H1 (cell line): ENCODE measurements around the gene CPZ. TPM values are rescaled to one million over a fixed set of nuclear protein-coding genes. Genes with fewer than 3 reads are reported as not detected.

ENCODE experiments used
- GABPA ChIP-seq: IDR thresholded peaks from 2 replicates; pipeline ENCODE4 v1.6.1; 2011; ENCODE audit warnings: mild to moderate bottlenecking, low read length, moderate library complexity, borderline replicate concordance; ENCODE audit not compliant: insufficient read depth
- GTF2F1 ChIP-seq: IDR thresholded peaks from 2 replicates; pipeline ENCODE4 v1.6.1; 2012; ENCODE audit warnings: low read depth, low read length, improper control_type of control experiment, borderline replicate concordance
- KDM1A ChIP-seq: fragments of 200-600, 300-600 bp; sonication (generic); IDR thresholded peaks from 2 replicates; pipeline ENCODE4 v1.7.1; 2016; ENCODE audit warnings: mild to moderate bottlenecking, low read length, borderline replicate concordance
- NANOG ChIP-seq: IDR thresholded peaks from 2 replicates; pipeline ENCODE4 v1.6.1; 2011; ENCODE audit warnings: low read length, low read depth, mild to moderate bottlenecking, inconsistent platforms; ENCODE audit not compliant: insufficient read depth, poor library complexity, severe bottlenecking
- POLR2AphosphoS5 ChIP-seq: IDR thresholded peaks from 2 replicates; pipeline ENCODE4 v1.6.1; 2011; ENCODE audit warnings: low read depth, low read length
- SIN3A ChIP-seq, 2 experiments: IDR thresholded peaks in 1 of 2; conservative IDR thresholded peaks in 1 of 2; 2 replicates each; pipeline ENCODE4 v1.6.1; 2011 to 2012; ENCODE audit warnings: low read length in 2 of 2, improper control_type of control experiment in 1 of 2, low read depth in 1 of 2, mild to moderate bottlenecking in 1 of 2
- SIRT6 ChIP-seq: IDR thresholded peaks from one replicate; pipeline ENCODE4 v1.7.1; 2012; ENCODE audit warnings: low read length, inconsistent platforms
- SP1 ChIP-seq: IDR thresholded peaks from 2 replicates; pipeline ENCODE4 v1.6.1; 2011; ENCODE audit warnings: low read depth, low read length
- polyA plus RNA-seq, 7 experiments: library from polyadenylated mRNA; depleted of rRNA in 3 of 7; stranded (reverse) in 5 of 7; unstranded in 2 of 7; fragments of >200 nt in 5 of 7; fragments of 200-250 nt in 2 of 7; gene quantifications; 1 replicate in 5 of 7; 2 replicates in 1 of 7; 4 replicates in 1 of 7; pipeline versions ENCODE4 v1.2.1 to v1.2.3, GENCODE V29; 2011 to 2013; ENCODE audit warnings: missing spikeins in 2 of 7, mixed read lengths in 2 of 7
- total RNA-seq: library from RNA; stranded (reverse); fragmentation: NEBNext Ultra II Directional; extraction: Animal tissue kit (Norgen Biotek cat#: 25700); gene quantifications from 2 replicates; pipeline ENCODE4 v1.2.1, GENCODE V29; 2021
- TF ChIP-seq, protein P1 (sequence below): fragments of 300-600 bp; sonication (generic); IDR thresholded peaks from 2 replicates; pipeline ENCODE4 v1.7.1; 2012; ENCODE audit warnings: low read length, moderate library complexity, mild to moderate bottlenecking, inconsistent platforms; ENCODE audit not compliant: insufficient replicate concordance
- TF ChIP-seq, protein P2 (sequence below): IDR thresholded peaks from 2 replicates; pipeline ENCODE4 v1.6.1; 2012; ENCODE audit warnings: low read length, inconsistent platforms

The CPZ gene
- total and polyA plus RNA-seq, 2 of the 8 experiments (the other 6 are each of a cell fraction or from before 2014, with no cell fraction given): 28.8 to 40.7 TPM

DNA sequence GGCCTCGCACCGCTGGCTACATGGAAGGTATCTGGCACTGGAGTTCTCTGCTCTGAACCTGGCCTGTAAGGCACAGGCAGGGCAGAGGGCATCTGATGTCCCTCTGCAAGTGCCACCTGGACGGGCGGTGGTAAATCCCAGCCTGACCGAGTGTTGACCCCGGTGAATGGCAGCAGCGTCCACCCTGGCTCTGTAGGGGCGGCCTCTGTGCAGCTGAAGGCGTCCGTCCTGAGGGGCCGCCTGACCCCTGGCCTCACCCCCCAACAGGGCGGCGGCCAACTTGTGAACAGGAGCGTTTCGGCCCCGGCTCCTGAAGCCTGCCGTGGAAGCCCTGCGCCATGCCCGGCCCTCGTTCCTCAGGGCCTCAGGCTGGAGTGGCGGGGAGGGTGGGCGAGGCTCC lies 51.4 kb downstream of the CPZ start (continued):
- TF ChIP-seq, protein P1, sequence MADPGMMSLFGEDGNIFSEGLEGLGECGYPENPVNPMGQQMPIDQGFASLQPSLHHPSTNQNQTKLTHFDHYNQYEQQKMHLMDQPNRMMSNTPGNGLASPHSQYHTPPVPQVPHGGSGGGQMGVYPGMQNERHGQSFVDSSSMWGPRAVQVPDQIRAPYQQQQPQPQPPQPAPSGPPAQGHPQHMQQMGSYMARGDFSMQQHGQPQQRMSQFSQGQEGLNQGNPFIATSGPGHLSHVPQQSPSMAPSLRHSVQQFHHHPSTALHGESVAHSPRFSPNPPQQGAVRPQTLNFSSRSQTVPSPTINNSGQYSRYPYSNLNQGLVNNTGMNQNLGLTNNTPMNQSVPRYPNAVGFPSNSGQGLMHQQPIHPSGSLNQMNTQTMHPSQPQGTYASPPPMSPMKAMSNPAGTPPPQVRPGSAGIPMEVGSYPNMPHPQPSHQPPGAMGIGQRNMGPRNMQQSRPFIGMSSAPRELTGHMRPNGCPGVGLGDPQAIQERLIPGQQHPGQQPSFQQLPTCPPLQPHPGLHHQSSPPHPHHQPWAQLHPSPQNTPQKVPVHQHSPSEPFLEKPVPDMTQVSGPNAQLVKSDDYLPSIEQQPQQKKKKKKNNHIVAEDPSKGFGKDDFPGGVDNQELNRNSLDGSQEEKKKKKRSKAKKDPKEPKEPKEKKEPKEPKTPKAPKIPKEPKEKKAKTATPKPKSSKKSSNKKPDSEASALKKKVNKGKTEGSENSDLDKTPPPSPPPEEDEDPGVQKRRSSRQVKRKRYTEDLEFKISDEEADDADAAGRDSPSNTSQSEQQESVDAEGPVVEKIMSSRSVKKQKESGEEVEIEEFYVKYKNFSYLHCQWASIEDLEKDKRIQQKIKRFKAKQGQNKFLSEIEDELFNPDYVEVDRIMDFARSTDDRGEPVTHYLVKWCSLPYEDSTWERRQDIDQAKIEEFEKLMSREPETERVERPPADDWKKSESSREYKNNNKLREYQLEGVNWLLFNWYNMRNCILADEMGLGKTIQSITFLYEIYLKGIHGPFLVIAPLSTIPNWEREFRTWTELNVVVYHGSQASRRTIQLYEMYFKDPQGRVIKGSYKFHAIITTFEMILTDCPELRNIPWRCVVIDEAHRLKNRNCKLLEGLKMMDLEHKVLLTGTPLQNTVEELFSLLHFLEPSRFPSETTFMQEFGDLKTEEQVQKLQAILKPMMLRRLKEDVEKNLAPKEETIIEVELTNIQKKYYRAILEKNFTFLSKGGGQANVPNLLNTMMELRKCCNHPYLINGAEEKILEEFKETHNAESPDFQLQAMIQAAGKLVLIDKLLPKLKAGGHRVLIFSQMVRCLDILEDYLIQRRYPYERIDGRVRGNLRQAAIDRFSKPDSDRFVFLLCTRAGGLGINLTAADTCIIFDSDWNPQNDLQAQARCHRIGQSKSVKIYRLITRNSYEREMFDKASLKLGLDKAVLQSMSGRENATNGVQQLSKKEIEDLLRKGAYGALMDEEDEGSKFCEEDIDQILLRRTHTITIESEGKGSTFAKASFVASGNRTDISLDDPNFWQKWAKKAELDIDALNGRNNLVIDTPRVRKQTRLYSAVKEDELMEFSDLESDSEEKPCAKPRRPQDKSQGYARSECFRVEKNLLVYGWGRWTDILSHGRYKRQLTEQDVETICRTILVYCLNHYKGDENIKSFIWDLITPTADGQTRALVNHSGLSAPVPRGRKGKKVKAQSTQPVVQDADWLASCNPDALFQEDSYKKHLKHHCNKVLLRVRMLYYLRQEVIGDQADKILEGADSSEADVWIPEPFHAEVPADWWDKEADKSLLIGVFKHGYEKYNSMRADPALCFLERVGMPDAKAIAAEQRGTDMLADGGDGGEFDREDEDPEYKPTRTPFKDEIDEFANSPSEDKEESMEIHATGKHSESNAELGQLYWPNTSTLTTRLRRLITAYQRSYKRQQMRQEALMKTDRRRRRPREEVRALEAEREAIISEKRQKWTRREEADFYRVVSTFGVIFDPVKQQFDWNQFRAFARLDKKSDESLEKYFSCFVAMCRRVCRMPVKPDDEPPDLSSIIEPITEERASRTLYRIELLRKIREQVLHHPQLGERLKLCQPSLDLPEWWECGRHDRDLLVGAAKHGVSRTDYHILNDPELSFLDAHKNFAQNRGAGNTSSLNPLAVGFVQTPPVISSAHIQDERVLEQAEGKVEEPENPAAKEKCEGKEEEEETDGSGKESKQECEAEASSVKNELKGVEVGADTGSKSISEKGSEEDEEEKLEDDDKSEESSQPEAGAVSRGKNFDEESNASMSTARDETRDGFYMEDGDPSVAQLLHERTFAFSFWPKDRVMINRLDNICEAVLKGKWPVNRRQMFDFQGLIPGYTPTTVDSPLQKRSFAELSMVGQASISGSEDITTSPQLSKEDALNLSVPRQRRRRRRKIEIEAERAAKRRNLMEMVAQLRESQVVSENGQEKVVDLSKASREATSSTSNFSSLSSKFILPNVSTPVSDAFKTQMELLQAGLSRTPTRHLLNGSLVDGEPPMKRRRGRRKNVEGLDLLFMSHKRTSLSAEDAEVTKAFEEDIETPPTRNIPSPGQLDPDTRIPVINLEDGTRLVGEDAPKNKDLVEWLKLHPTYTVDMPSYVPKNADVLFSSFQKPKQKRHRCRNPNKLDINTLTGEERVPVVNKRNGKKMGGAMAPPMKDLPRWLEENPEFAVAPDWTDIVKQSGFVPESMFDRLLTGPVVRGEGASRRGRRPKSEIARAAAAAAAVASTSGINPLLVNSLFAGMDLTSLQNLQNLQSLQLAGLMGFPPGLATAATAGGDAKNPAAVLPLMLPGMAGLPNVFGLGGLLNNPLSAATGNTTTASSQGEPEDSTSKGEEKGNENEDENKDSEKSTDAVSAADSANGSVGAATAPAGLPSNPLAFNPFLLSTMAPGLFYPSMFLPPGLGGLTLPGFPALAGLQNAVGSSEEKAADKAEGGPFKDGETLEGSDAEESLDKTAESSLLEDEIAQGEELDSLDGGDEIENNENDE: no peak
- TF ChIP-seq, protein P2, sequence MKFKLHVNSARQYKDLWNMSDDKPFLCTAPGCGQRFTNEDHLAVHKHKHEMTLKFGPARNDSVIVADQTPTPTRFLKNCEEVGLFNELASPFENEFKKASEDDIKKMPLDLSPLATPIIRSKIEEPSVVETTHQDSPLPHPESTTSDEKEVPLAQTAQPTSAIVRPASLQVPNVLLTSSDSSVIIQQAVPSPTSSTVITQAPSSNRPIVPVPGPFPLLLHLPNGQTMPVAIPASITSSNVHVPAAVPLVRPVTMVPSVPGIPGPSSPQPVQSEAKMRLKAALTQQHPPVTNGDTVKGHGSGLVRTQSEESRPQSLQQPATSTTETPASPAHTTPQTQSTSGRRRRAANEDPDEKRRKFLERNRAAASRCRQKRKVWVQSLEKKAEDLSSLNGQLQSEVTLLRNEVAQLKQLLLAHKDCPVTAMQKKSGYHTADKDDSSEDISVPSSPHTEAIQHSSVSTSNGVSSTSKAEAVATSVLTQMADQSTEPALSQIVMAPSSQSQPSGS: no peak
- TF ChIP-seq SIN3A (conservative IDR thresholded peaks at IDR 0.05 in 1 of 2, IDR thresholded peaks at IDR 0.05 in 1 of 2; ENCODE audit: low read depth in 1 of 2, low read length in 2 of 2): no peak
- TF ChIP-seq KDM1A: no peak
- TF ChIP-seq POLR2AphosphoS5: no peak
- TF ChIP-seq SP1: no peak
- TF ChIP-seq NANOG: no peak
- TF ChIP-seq GABPA: no peak
- no peak for TF ChIP-seq SIRT6
- no peak for TF ChIP-seq GTF2F1
